SHP77 treated with DMSO at 0.1 percent for 48 hours (cell line): ENCODE data around the gene TMCC3.
"Not testable (repeated sequence)": the region's sequence is repeated elsewhere in the genome, so short reads cannot be mapped to it uniquely, and the experiment has no call there.

ENCODE experiments used
- DNase-seq: peaks from one replicate; lab custom pipeline; 2025; lab: John Stamatoyannopoulos, UW

Gene TMCC3

DNA sequence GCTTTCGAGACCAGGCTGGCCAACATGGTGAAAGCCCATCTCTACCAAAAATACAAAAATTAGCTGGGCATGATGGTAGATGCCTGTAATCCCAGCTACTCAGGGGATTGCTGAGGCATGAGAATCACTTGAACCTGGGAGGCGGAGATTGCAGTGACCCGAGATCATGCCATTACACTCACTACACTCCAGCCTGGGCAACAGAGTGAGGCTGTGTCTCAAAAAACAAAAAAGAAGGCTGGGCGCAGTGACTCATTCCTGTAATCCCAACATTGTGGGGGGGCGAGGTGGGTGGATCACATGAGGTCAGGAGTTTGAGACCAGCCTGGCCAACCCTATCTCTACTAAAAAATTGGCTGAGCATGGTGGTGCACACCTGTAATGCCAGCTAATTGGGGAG lies 49.0 kb downstream of the TMCC3 start:
- DNase-seq, result not testable (repeated sequence)

- no peak for DNase-seq
These were observed 51.2 kb downstream of the TMCC3 start for GRCh38 chr12:94599189-94599588.

- no peak for DNase-seq
These were observed 53.1 kb downstream of the TMCC3 start for GRCh38 chr12:94597268-94597667.

DNA sequence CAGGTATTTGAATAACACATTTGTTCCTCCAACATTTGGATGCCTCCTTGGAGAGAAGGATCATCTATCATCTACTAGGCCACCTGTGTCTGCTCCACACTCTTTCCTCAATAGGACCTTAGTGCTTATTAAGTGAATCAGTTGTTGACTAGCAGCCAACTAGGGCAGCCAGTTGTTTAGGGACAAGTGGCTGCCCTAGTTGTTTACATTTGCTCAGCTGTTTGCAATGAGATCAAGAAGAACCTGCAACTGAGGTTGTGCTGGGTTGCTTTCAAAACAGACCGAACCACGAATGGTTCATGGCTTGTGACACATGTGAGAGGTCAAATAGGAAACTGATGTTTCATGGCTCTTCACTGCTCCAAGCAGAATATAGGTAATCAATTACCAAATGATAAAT lies 53.8 kb downstream of the TMCC3 start:
- no peak for DNase-seq

GRCh38 chr12:94595152-94595551 lies 55.2 kb downstream of the TMCC3 start:
- DNase-seq, result no peak

DNA sequence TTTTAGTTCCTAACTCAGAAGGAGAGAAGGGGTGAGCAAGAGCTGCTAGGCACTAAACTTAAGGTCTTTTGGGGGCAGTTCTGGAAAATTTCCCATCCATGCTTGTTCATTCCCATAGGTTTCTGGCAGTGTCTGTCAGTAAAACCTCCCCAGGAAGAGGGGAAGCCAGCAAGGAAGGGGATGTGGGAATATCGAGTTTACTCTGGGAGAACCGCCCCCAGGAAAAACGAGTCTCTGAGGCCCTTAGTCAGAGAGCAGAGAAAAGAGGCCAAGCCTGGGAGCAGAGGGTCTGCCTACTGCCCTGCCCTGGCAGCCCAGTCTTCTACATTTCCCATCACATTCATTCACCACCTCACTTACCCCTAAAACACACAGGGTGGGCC lies 55.9 kb downstream of the TMCC3 start:
- no peak for DNase-seq

- DNase-seq, result no peak
These were observed 56.4 kb downstream of the TMCC3 start for GRCh38 chr12:94593822-94594442.

- DNase-seq, result not testable (repeated sequence)
These were observed 57.6 kb downstream of the TMCC3 start for GRCh38 chr12:94592723-94593122.

- DNase-seq, result no peak
These were observed 58.3 kb downstream of the TMCC3 start for GRCh38 chr12:94592080-94592479.

- no peak for DNase-seq
These were observed 59.9 kb downstream of the TMCC3 start for GRCh38 chr12:94590428-94590827.

GRCh38 chr12:94589591-94590001 lies 60.8 kb downstream of the TMCC3 start:
- no peak for DNase-seq

DNA sequence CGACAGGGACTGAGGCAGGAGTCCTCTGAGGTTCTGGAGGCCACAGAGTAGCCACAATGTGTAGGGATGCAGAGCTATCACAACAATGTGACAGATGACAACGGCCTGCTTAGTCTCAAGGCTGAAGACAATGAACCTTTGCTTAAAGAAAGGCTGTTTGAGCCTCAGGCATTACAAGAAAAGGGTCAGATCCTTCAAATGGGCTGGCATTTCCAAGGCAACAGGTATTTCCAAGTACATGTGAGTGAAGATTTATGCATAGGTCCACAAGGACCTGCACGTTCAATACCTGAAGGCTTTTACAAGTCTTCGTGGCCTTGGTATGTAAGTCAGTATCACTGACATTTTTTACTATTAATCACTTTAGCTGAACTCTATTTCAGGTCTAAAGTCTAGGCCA lies 62.0 kb downstream of the TMCC3 start:
- DNase-seq, result no peak

- no peak for DNase-seq
These were observed 62.8 kb downstream of the TMCC3 start for GRCh38 chr12:94587266-94588241.

GRCh38 chr12:94586589-94587259 lies 63.6 kb downstream of the TMCC3 start:
- no peak for DNase-seq

DNA sequence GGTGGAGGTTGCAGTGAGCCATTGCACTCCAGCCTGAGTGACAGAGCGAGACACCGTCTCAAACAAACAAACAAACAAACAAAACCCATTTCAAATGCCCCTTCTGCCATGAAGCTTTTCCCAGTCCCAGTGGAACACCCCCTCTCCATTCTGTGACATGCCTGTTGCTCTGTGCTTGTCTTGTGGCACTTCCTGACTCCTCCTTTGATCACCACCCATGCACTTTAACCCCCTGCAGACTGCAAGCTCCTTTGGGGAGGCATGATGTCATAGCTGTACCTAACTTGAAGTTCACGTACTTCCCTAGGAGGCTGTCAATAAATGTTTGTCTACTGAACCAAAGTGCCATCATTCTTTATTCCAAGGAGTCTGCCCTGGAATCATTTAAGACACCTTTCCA lies 64.7 kb downstream of the TMCC3 start:
- no peak for DNase-seq

- DNase-seq, result no peak
These were observed 66.0 kb downstream of the TMCC3 start for GRCh38 chr12:94584377-94584776.

- DNase-seq, result no peak
These were observed 67.8 kb downstream of the TMCC3 start for GRCh38 chr12:94582591-94582990.

DNA sequence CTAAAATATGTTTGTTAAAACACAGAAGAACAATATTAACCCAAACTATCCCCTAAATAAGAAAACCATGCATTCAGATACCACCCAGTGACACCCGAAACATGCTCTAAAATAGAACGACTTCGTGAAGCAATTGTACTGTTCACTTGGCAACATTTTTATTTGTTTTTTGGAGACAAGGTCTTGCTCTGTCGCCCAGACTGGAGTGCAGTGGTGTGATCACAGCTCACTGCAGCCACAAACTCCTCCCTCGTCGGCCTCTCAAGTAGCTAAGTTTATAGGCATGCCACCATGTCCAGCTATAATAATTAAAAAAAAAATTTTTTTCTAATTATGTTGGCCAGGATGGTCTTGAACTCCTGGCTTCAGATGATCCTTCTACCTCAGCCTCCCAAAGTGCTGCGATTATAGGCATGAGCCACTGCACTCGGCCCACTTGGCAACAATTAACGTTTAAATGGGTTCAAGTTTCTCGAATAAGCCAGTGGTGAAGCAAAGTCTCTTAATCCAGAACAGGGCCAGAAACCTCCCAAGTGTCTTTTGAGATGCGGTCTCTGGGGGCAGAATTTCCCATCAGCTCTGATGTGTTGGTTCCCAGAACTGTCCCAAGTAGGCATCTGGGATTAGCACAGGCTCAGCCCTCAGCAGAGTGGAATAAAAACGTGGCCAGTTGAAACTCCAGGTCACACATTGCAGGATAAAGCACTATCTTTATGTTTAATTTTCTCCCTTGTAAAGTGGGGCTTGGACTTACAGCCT lies 74.5 kb downstream of the TMCC3 start:
- no peak for DNase-seq

GRCh38 chr12:94575024-94575423 lies 75.3 kb downstream of the TMCC3 start:
- DNase-seq, result no peak

- no peak for DNase-seq
These were observed 78.8 kb downstream of the TMCC3 start for GRCh38 chr12:94571556-94571955.

- no peak for DNase-seq
These were observed 80.2 kb downstream of the TMCC3 start for GRCh38 chr12:94570161-94570560.

- no peak for DNase-seq
These were observed 82.6 kb downstream of the TMCC3 start for GRCh38 chr12:94567761-94568160.
